HEK293T (cell line): ENCODE measurements around the gene TEX52.

Source experiments
- CTCF ChIA-PET: fragments of 350-600 bp; formaldehyde crosslinking; extraction: SDS; loops from one replicate; lab custom pipeline; 2021; ENCODE audit warnings: antibody characterized with exemption, inconsistent platforms; lab: Yijun Ruan, JAX
- POLR2A ChIA-PET: fragments of 350-600 bp; formaldehyde crosslinking; extraction: SDS; loops from one replicate; lab custom pipeline; 2020; ENCODE audit warnings: antibody characterized with exemption, inconsistent platforms; lab: Yijun Ruan, JAX
- DNase-seq: peaks from one replicate; pipeline ENCODE4 v3.0.0; 2012; ENCODE audit warnings: mixed read lengths; ENCODE audit errors: extremely low spot score
- ARNT ChIP-seq: fragments of 450-650 bp; IDR thresholded peaks from 2 replicates; pipeline ENCODE4 v1.6.1; 2017; ENCODE audit warnings: mild to moderate bottlenecking
- BHLHE40 ChIP-seq: fragments of 450-650 bp; IDR thresholded peaks from 2 replicates; pipeline ENCODE4 v1.6.1; 2016; ENCODE audit warnings: mild to moderate bottlenecking, moderate library complexity, borderline replicate concordance
- CTBP1 ChIP-seq: fragments of 450-650 bp; IDR thresholded peaks from 2 replicates; pipeline ENCODE4 v1.6.1; 2016; ENCODE audit warnings: borderline replicate concordance
- ELF4 ChIP-seq: fragments of 450-650 bp; IDR thresholded peaks from 2 replicates; pipeline ENCODE4 v1.6.1; 2017; ENCODE audit warnings: antibody characterized with exemption
- FOXA1 ChIP-seq: fragments of 450-650 bp; IDR thresholded peaks from 2 replicates; pipeline ENCODE4 v1.6.1; 2016; ENCODE audit warnings: mild to moderate bottlenecking
- FOXK2 ChIP-seq: fragments of 450-650 bp; IDR thresholded peaks from 2 replicates; pipeline ENCODE4 v1.6.1; 2016; ENCODE audit warnings: mild to moderate bottlenecking
- FOXM1 ChIP-seq: fragments of 450-650 bp; IDR thresholded peaks from 2 replicates; pipeline ENCODE4 v1.6.1; 2017; ENCODE audit warnings: mild to moderate bottlenecking, borderline replicate concordance
- HDGF ChIP-seq: fragments of 450-650 bp; IDR thresholded peaks from 2 replicates; pipeline ENCODE4 v1.6.1; 2017; ENCODE audit warnings: antibody characterized with exemption, borderline replicate concordance
- L3MBTL2 ChIP-seq: fragments of 450-650 bp; conservative IDR thresholded peaks from 2 replicates; pipeline ENCODE4 v1.6.1; 2016; ENCODE audit warnings: mild to moderate bottlenecking
- LEF1 ChIP-seq: fragments of 450-650 bp; IDR thresholded peaks from 2 replicates; pipeline ENCODE4 v1.6.1; 2017; ENCODE audit warnings: mild to moderate bottlenecking, borderline replicate concordance
- NFRKB ChIP-seq: fragments of 450-650 bp; IDR thresholded peaks from 2 replicates; pipeline ENCODE4 v1.6.1; 2016; ENCODE audit warnings: mild to moderate bottlenecking, moderate library complexity
- PKNOX1 ChIP-seq: fragments of 450-650 bp; IDR thresholded peaks from 2 replicates; pipeline ENCODE4 v1.6.1; 2016
- SP1 ChIP-seq: fragments of 450-650 bp; IDR thresholded peaks from 2 replicates; pipeline ENCODE4 v1.6.1; 2017
- SUZ12 ChIP-seq: fragments of 450-650 bp; IDR thresholded peaks from 2 replicates; pipeline ENCODE4 v1.6.1; 2016; ENCODE audit warnings: mild to moderate bottlenecking
- TARDBP ChIP-seq: fragments of 450-650 bp; IDR thresholded peaks from 2 replicates; pipeline ENCODE4 v1.6.1; 2016
- ZNF384 ChIP-seq: fragments of 450-650 bp; IDR thresholded peaks from 2 replicates; pipeline ENCODE4 v1.6.1; 2016

TEX52 gene

GRCh38 chr12:2836574-2836973 is 20.3 kb downstream of the TEX52 start:
- no peak for DNase-seq
- ChIA-PET CTCF (no interaction called here), POLR2A (interaction anchor here (0.9 kb wide), 1 partner anchor 8 kb away, joined by 3 read pairs; no protein-coding TSS in a partner anchor)
- no peak for TF ChIP-seq CTBP1
- TF ChIP-seq ZNF384 = no peak
- TF ChIP-seq ARNT = no peak
- TF ChIP-seq HDGF = no peak
- no peak for TF ChIP-seq L3MBTL2
- no peak for TF ChIP-seq FOXK2
- TF ChIP-seq SUZ12 = no peak
- no peak for TF ChIP-seq FOXA1
- TF ChIP-seq BHLHE40 = no peak
- TF ChIP-seq NFRKB = no peak
- no peak for TF ChIP-seq PKNOX1
- no peak for TF ChIP-seq ELF4
- no peak for TF ChIP-seq TARDBP

DNA sequence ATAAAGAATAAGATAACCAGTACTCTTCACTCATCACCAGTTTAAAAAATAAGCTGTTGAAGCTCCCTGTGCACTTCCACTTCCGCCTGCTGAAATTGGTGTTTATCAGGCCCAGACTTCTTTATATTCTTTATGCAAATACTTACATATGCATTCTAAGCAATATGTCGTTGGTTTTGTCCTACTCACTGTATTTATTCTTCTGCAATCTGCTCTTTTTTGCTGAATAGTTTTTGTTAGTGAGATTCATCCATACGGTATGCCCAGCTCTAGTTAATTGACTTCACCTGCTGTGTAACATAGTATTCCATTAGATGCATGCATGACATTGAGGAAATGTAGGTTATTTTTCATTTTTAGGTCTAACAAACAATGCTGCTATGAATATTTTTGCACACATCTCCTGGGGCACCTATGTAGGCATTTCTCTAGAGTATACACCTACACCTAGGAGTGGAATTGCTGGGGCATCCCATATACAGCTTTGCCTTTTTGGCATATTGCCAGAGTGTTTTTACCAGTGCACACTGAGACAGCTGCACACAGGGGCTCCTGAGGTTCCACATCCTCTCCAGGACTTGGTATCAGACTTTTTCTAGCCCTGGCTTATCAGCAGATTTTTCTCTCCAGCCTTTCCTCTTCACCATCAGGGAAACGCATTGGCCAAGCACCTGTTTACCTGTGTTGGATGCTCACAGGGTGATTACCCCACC is 21.0 kb downstream of the TEX52 start:
- TF ChIP-seq CTBP1 (no peak), ARNT (no peak), FOXM1 (no peak), PKNOX1 (no peak), HDGF (no peak), ZNF384 (no peak), L3MBTL2 (no peak), LEF1 (no peak)
- POLR2A ChIA-PET = interaction anchor here (0.9 to 2.1 kb wide), 2 partner anchors 9 to 23 kb away, joined by 3 to 6 read pairs; no protein-coding TSS in a partner anchor
- no peak for DNase-seq
- CTCF ChIA-PET = interaction anchor here (1.0 kb wide), 1 partner anchor 10 kb away, joined by 3 read pairs; no protein-coding TSS in a partner anchor

DNA sequence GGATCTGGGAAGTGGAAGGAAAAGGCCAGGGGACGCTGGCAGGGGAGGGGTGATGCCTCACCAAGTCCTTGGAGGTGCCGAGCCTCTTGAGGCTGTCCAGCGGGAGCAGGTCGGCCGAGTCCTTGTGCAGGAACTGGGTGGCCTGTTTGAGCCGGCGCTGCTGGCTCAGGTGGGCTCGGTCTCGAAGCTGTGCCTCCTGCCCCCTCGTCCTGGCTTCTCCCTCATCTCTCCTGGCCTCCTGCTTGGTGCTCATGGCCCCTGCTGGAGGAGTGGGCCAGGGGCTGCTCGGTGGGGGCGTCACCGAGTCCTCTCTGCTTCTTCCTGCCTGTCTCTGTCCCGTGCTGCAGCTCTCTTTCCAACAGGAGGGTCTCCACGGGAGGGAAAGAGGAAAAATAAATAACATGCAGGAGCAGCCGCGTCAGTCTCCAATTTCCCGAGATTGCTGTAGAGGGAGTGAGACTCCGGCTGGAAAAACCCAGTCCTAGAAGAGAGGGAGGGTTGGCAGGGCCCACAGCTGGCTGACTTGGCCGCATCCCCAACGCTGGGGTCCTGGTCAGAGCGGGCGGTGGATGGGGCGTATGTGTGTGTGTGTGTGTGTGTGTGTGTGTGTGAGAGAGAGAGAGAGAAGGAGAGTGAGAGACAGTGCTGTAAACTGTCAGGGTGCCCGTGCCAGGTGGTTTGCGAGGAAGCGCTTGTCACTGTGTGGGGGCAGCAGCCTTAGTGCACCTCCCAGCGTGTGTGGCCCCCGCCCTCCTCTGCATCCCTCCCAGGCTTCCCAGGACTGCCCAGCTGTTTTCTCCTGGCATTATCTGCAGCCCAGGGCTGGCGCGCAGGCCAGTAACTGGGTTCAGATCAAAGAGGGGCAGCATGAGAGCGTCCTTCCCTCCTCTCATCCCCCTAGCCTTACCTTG is 22.0 kb downstream of the TEX52 start, which contains the start of gene NRIP2:
Gene NRIP2, minus strand, starts transcription at position 455 of the 911 bp plus-strand sequence. Its CDS starts 52 bp downstream, at position 403.
- POLR2A ChIA-PET = interaction anchor here (0.7 to 2.1 kb wide), 2 partner anchors 22 to 39 kb away, joined by 3 to 6 read pairs; no protein-coding TSS in a partner anchor
- CTCF ChIA-PET = interaction anchor here (0.6 to 1.1 kb wide), 3 partner anchors 11 to 157 kb away, joined by 3 to 4 read pairs (median 4); no protein-coding TSS in a partner anchor
- DNase-seq = peak; percentile 35
- TF ChIP-seq L3MBTL2 (no peak), LEF1 (no peak), FOXM1 (no peak), SP1 (no peak)

- POLR2A ChIA-PET = interaction anchor here (2.1 kb wide), 1 partner anchor 20 kb away, joined by 6 read pairs; no protein-coding TSS in a partner anchor
- TF ChIP-seq CTBP1 (no peak), BHLHE40 (no peak), FOXM1 (no peak), PKNOX1 (no peak), HDGF (no peak), SP1 (no peak), LEF1 (no peak), ZNF384 (no peak), NFRKB (no peak), ELF4 (no peak), SUZ12 (no peak), ARNT (no peak), L3MBTL2 (no peak), FOXK2 (no peak), TARDBP (no peak), FOXA1 (no peak)
- no peak for DNase-seq
- CTCF ChIA-PET = interaction anchor here (1.1 kb wide), 2 partner anchors 11 to 20 kb away, joined by 4 to 6 read pairs; no protein-coding TSS in a partner anchor
Measured at GRCh38 chr12:2833810-2834209, 23.0 kb downstream of the TEX52 start.

DNA sequence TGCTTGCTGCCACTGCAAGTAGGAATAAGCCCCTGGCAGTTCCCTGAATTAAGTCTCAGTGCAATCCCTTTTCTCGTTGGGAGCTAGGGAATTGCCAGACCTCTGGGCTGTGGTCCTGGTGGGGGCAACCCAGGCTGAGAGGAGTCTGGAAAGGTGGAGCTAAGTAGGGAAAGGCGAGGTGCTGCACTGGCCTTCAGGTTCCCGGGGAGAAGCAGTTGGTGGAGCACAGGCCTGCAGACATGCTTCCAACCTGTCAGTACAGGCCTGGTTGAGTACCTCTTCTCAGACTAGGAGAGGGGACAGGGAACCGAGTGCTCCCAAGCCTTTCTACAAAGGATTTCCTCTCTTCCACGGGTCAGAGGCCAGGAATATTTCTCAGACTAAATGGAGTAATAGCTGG is 23.5 kb downstream of the TEX52 start:
- POLR2A ChIA-PET = no interaction called here
- CTCF ChIA-PET = interaction anchor here (1.1 kb wide), 1 partner anchor 12 kb away, joined by 6 read pairs; no protein-coding TSS in a partner anchor
- TF ChIP-seq FOXK2 = no peak
- TF ChIP-seq NFRKB = no peak
- no peak for TF ChIP-seq FOXA1
- no peak for TF ChIP-seq SP1

More for the DNA sequence above, 23.5 kb downstream of the TEX52 start:
- no peak for DNase-seq
